WTC11 (cell line): Measurements from ENCODE around the gene PHACTR3. TPM values are rescaled to one million over a fixed set of nuclear protein-coding genes. Genes with fewer than 3 reads are reported as not detected.

Experiments used
- ATAC-seq: fragments of 200-7000 bp; cut with Tn5 transposase; 2 replicates; pipeline ENCODE4 v1.10.0; 2021; ENCODE audit warnings: mild to moderate bottlenecking, moderate library complexity
- CTCF ChIA-PET: fragments of 300-600 bp; sonication (Branson Sonifier 250); formaldehyde crosslinking; loops from one replicate; lab custom pipeline; 2021; ENCODE audit warnings: antibody characterized with exemption; lab: Charles Lee
- POLR2A ChIA-PET: fragments of 350-600 bp; sonication (Branson Sonifier 250); formaldehyde crosslinking; loops from one replicate; lab custom pipeline; 2021; ENCODE audit warnings: antibody characterized with exemption; lab: Charles Lee
- DNase-seq: peaks from one replicate; pipeline ENCODE4 v3.0.0; 2021; ENCODE audit warnings: low spot score
- H3K27ac Mint-ChIP-seq: 2 replicates; pipeline ENCODE4 v1.8.0; 2021; ENCODE audit warnings: mixed read lengths
- H3K27me3 Mint-ChIP-seq: 2 replicates; pipeline ENCODE4 v1.8.0; 2021; ENCODE audit warnings: low read depth, mild to moderate bottlenecking, moderate library complexity, mixed read lengths
- H3K36me3 Mint-ChIP-seq: 2 replicates; pipeline ENCODE4 v1.8.0; 2021; ENCODE audit warnings: mixed read lengths
- H3K4me1 Mint-ChIP-seq: 2 replicates; pipeline ENCODE4 v1.8.0; 2022; ENCODE audit warnings: mixed read lengths
- H3K4me3 Mint-ChIP-seq: 2 replicates; pipeline ENCODE4 v1.8.0; 2021; ENCODE audit warnings: mild to moderate bottlenecking, moderate library complexity, mixed read lengths
- H3K9me3 Mint-ChIP-seq: 2 replicates; pipeline ENCODE4 v1.8.0; 2021; ENCODE audit warnings: mixed read lengths
- CREM ChIP-seq: sonication (generic); formaldehyde crosslinking; IDR thresholded peaks from 2 replicates; pipeline ENCODE4 v1.8.1; 2022; ENCODE audit warnings: mild to moderate bottlenecking, missing genetic modification reagents, moderate library complexity
- FOXK1 ChIP-seq: sonication (generic); formaldehyde crosslinking; IDR thresholded peaks from 2 replicates; pipeline ENCODE4 v1.8.0; 2022; ENCODE audit warnings: mild to moderate bottlenecking, moderate library complexity, missing genetic modification reagents
- GABPB1 ChIP-seq: sonication (generic); formaldehyde crosslinking; IDR thresholded peaks from 2 replicates; pipeline ENCODE4 v1.8.1; 2023; ENCODE audit warnings: mild to moderate bottlenecking, missing genetic modification reagents
- HMGXB4 ChIP-seq: sonication (generic); formaldehyde crosslinking; IDR thresholded peaks from 2 replicates; pipeline ENCODE4 v1.8.1; 2023; ENCODE audit warnings: mild to moderate bottlenecking, moderate library complexity, missing genetic modification reagents
- NFATC4 ChIP-seq: fragments of 250-450 bp; sonication (Bioruptor Pico); IDR thresholded peaks from 2 replicates; pipeline ENCODE4 v1.9.0; 2021; ENCODE audit warnings: mild to moderate bottlenecking
- NFE2L1 ChIP-seq: sonication (generic); formaldehyde crosslinking; IDR thresholded peaks from 2 replicates; pipeline ENCODE4 v1.8.1; 2023; ENCODE audit warnings: missing genetic modification reagents
- NFYB ChIP-seq: sonication (generic); formaldehyde crosslinking; conservative IDR thresholded peaks from 2 replicates; pipeline ENCODE4 v1.8.0; 2022; ENCODE audit warnings: low read depth, missing genetic modification reagents
- NR1H2 ChIP-seq: sonication (generic); formaldehyde crosslinking; IDR thresholded peaks from 2 replicates; pipeline ENCODE4 v1.9.0; 2021; ENCODE audit warnings: mild to moderate bottlenecking, moderate library complexity, missing genetic modification reagents
- TCF7 ChIP-seq: sonication (generic); formaldehyde crosslinking; IDR thresholded peaks from 2 replicates; pipeline ENCODE4 v1.8.0; 2022; ENCODE audit warnings: mild to moderate bottlenecking, low read depth, missing genetic modification reagents, moderate library complexity
- TEAD4 ChIP-seq: sonication (generic); formaldehyde crosslinking; IDR thresholded peaks from 2 replicates; pipeline ENCODE4 v1.8.0; 2022; ENCODE audit warnings: mild to moderate bottlenecking, missing genetic modification reagents
- USF2 ChIP-seq: sonication (generic); formaldehyde crosslinking; IDR thresholded peaks from 2 replicates; pipeline ENCODE4 v1.8.1; 2023; ENCODE audit warnings: mild to moderate bottlenecking, missing genetic modification reagents, moderate library complexity
- ZNF121 ChIP-seq: sonication (generic); formaldehyde crosslinking; IDR thresholded peaks from 2 replicates; pipeline ENCODE4 v1.8.0; 2023; ENCODE audit warnings: missing genetic modification reagents
- ZNF138 ChIP-seq: sonication (generic); formaldehyde crosslinking; conservative IDR thresholded peaks from 2 replicates; pipeline ENCODE4 v1.8.1; 2022; ENCODE audit warnings: mild to moderate bottlenecking, moderate library complexity, missing genetic modification reagents
- ZNF317 ChIP-seq: sonication (generic); formaldehyde crosslinking; IDR thresholded peaks from 2 replicates; pipeline ENCODE4 v1.8.1; 2023; ENCODE audit warnings: low read depth, mild to moderate bottlenecking, moderate library complexity, missing genetic modification reagents, borderline replicate concordance
- ZNF396 ChIP-seq: fragments of 250-450 bp; sonication (Bioruptor Pico); IDR thresholded peaks from 2 replicates; pipeline ENCODE4 v1.8.0; 2021; ENCODE audit warnings: mild to moderate bottlenecking, moderate library complexity, borderline replicate concordance
- ZNF512 ChIP-seq: sonication (generic); formaldehyde crosslinking; IDR thresholded peaks from 2 replicates; pipeline ENCODE4 v1.8.1; 2022; ENCODE audit warnings: missing genetic modification reagents, borderline replicate concordance
- ZSCAN18 ChIP-seq: fragments of 250-450 bp; sonication (Bioruptor Pico); IDR thresholded peaks from 2 replicates; pipeline ENCODE4 v2.1.2; 2022; ENCODE audit warnings: mild to moderate bottlenecking, moderate library complexity
- total RNA-seq: library from RNA; stranded (reverse); gene quantifications from 3 replicates; pipeline ENCODE4 v1.2.3, GENCODE V29; 2021
- TF ChIP-seq, protein P1 (sequence below): sonication (generic); formaldehyde crosslinking; IDR thresholded peaks from 2 replicates; pipeline ENCODE4 v1.8.1; 2023; ENCODE audit warnings: mild to moderate bottlenecking, missing genetic modification reagents, borderline replicate concordance
- TF ChIP-seq, protein P2 (sequence below): sonication (generic); formaldehyde crosslinking; conservative IDR thresholded peaks from 2 replicates; pipeline ENCODE4 v1.8.1; 2022; ENCODE audit warnings: mild to moderate bottlenecking, missing genetic modification reagents
- TF ChIP-seq, protein P3 (sequence below): fragments of 250-450 bp; sonication (Bioruptor Pico); IDR thresholded peaks from 2 replicates; pipeline ENCODE4 v1.8.0; 2021; ENCODE audit warnings: mild to moderate bottlenecking
- TF ChIP-seq, protein P4 (sequence below): sonication (generic); formaldehyde crosslinking; IDR thresholded peaks from 2 replicates; pipeline ENCODE4 v1.8.1; 2022; ENCODE audit warnings: mild to moderate bottlenecking, missing genetic modification reagents, moderate library complexity, borderline replicate concordance

The PHACTR3 gene
- total RNA-seq, 1 experiment from 2014 or later: 0.28 TPM

- TF ChIP-seq, protein P1, sequence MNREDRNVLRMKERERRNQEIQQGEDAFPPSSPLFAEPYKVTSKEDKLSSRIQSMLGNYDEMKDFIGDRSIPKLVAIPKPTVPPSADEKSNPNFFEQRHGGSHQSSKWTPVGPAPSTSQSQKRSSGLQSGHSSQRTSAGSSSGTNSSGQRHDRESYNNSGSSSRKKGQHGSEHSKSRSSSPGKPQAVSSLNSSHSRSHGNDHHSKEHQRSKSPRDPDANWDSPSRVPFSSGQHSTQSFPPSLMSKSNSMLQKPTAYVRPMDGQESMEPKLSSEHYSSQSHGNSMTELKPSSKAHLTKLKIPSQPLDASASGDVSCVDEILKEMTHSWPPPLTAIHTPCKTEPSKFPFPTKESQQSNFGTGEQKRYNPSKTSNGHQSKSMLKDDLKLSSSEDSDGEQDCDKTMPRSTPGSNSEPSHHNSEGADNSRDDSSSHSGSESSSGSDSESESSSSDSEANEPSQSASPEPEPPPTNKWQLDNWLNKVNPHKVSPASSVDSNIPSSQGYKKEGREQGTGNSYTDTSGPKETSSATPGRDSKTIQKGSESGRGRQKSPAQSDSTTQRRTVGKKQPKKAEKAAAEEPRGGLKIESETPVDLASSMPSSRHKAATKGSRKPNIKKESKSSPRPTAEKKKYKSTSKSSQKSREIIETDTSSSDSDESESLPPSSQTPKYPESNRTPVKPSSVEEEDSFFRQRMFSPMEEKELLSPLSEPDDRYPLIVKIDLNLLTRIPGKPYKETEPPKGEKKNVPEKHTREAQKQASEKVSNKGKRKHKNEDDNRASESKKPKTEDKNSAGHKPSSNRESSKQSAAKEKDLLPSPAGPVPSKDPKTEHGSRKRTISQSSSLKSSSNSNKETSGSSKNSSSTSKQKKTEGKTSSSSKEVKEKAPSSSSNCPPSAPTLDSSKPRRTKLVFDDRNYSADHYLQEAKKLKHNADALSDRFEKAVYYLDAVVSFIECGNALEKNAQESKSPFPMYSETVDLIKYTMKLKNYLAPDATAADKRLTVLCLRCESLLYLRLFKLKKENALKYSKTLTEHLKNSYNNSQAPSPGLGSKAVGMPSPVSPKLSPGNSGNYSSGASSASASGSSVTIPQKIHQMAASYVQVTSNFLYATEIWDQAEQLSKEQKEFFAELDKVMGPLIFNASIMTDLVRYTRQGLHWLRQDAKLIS (CRISPR knock-in tag): no peak
- TF ChIP-seq, protein P2, sequence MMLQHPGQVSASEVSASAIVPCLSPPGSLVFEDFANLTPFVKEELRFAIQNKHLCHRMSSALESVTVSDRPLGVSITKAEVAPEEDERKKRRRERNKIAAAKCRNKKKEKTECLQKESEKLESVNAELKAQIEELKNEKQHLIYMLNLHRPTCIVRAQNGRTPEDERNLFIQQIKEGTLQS (CRISPR knock-in tag): no peak
- TF ChIP-seq ZNF396 (CRISPR knock-in tag) (no peak), ZNF512 (CRISPR knock-in tag) (no peak)
- TF ChIP-seq, protein P3, sequence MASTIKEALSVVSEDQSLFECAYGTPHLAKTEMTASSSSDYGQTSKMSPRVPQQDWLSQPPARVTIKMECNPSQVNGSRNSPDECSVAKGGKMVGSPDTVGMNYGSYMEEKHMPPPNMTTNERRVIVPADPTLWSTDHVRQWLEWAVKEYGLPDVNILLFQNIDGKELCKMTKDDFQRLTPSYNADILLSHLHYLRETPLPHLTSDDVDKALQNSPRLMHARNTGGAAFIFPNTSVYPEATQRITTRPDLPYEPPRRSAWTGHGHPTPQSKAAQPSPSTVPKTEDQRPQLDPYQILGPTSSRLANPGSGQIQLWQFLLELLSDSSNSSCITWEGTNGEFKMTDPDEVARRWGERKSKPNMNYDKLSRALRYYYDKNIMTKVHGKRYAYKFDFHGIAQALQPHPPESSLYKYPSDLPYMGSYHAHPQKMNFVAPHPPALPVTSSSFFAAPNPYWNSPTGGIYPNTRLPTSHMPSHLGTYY (CRISPR knock-in tag): no peak
Measured at GRCh38 chr20:59891581-59891980, 287.2 kb downstream of the PHACTR3 start (continued).

DNA sequence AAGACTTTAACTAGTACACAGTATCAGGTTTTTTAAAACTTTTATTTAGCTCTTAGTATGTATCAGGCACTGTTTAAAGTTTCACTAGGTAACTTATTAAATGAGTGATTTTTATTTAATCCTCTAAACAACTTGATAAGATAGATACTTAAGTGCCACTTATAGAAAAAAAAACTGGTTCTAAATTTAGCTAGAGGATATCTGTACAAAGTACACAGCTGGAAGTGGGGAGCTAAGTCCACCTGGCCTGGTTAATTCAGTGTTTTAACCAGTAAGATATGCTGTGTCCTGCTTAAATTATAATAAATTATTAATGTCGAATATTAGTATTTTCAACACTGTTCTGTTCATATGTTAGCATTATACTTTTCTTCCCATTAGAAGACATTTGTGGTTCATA, 291.6 kb downstream of the PHACTR3 start:
- no peak overlapping the region for H3K27ac Mint-ChIP-seq
- 0 out of 2 replicates have a peak, but pooled peaks cover under 1% of the 10 kb centered on the region for H3K4me1 Mint-ChIP-seq
- POLR2A ChIA-PET: no interaction called here
- H3K27me3 Mint-ChIP-seq: peaks cover 60% of the 10 kb centered on the region
- no peak overlapping the region for H3K4me3 Mint-ChIP-seq
- no peaks in the 10 kb centered on the region for H3K36me3 Mint-ChIP-seq
- CTCF ChIA-PET: no interaction called here
- ATAC-seq: no peak
- DNase-seq: no peak
- H3K9me3 Mint-ChIP-seq: no peaks in the 10 kb centered on the region
- TF ChIP-seq ZNF138 (CRISPR knock-in tag) (no peak), ZNF121 (CRISPR knock-in tag) (no peak), NFATC4 (CRISPR knock-in tag) (no peak), TEAD4 (no peak), CREM (CRISPR knock-in tag) (no peak), FOXK1 (CRISPR knock-in tag) (no peak), NFE2L1 (no peak), GABPB1 (no peak), HMGXB4 (CRISPR knock-in tag) (no peak), ZNF512 (CRISPR knock-in tag) (no peak), ZSCAN18 (CRISPR knock-in tag) (no peak), USF2 (CRISPR knock-in tag) (no peak), ZNF317 (CRISPR knock-in tag) (no peak), NFYB (no peak), TCF7 (CRISPR knock-in tag) (no peak), NR1H2 (CRISPR knock-in tag) (no peak)
- TF ChIP-seq, protein P4, sequence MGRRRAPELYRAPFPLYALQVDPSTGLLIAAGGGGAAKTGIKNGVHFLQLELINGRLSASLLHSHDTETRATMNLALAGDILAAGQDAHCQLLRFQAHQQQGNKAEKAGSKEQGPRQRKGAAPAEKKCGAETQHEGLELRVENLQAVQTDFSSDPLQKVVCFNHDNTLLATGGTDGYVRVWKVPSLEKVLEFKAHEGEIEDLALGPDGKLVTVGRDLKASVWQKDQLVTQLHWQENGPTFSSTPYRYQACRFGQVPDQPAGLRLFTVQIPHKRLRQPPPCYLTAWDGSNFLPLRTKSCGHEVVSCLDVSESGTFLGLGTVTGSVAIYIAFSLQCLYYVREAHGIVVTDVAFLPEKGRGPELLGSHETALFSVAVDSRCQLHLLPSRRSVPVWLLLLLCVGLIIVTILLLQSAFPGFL: no peak
